Transverse colon (tissue), 4 donors: ENCODE measurements around the gene UBE2M. TPM values are rescaled to one million over a fixed set of nuclear protein-coding genes. Genes with fewer than 3 reads are reported as not detected.

ENCODE experiments used
- DNase-seq: peaks from one replicate; pipeline ENCODE4 v3.0.0-alpha.2; 2019
- H3K27ac ChIP-seq, 4 donors: fragments of 200-600 bp; sonication (generic); 2 replicates each; pipeline ENCODE4 v1.5.1; 2016 to 2018; ENCODE audit warnings: inconsistent platforms in 4 of 4
- H3K27me3 ChIP-seq: fragments of 200-600 bp; sonication (generic); 2 replicates; pipeline ENCODE4 v1.5.1; 2017; ENCODE audit warnings: inconsistent platforms
- H3K36me3 ChIP-seq, 4 donors: fragments of 200-600 bp; sonication (generic); 2 replicates each; pipeline ENCODE4 v1.5.1; 2017 to 2019; ENCODE audit warnings: inconsistent platforms in 4 of 4
- H3K4me1 ChIP-seq, 4 donors: fragments of 200-600 bp; sonication (generic); 2 replicates each; pipeline ENCODE4 v1.5.1; 2017 to 2020; ENCODE audit warnings: inconsistent platforms in 4 of 4
- H3K4me3 ChIP-seq, 4 donors: fragments of 200-600 bp; sonication (generic); 1 replicate in 1 of 4; 2 replicates in 3 of 4; pipeline versions ENCODE4 v1.5.1 to v1.6.1; 2017 to 2019; ENCODE audit warnings: inconsistent platforms in 4 of 4
- H3K9me3 ChIP-seq, 2 donors: fragments of 200-600 bp; sonication (generic); 2 replicates each; pipeline ENCODE4 v1.5.1; 2017 to 2019; ENCODE audit warnings: inconsistent platforms in 2 of 2
- EP300 ChIP-seq: sonication (generic); formaldehyde crosslinking; IDR thresholded peaks from one replicate; pipeline ENCODE4 v1.6.1; 2017; ENCODE audit warnings: antibody characterized with exemption, low read depth
- POLR2A ChIP-seq: fragments of 450-650 bp; IDR thresholded peaks from one replicate; pipeline ENCODE4 v1.6.1; 2016; ENCODE audit warnings: antibody characterized with exemption, mild to moderate bottlenecking, moderate library complexity
- POLR2AphosphoS5 ChIP-seq, 3 donors: sonication (generic); formaldehyde crosslinking; IDR thresholded peaks; one replicate each; pipeline ENCODE4 v1.6.1; 2016; ENCODE audit warnings: antibody characterized with exemption in 3 of 3
- WGBS, 2 donors: methylation state at CpG; one replicate each; pipeline ENCODE4 v1.1.5; 2018; ENCODE audit warnings: low coverage in 1 of 2; 5-methylcytosine and 5-hydroxymethylcytosine counted together
- in situ Hi-C, 4 donors: fragments of 200-750 bp; cut with MboI; loops; one replicate each; pipeline versions ENCODE4 v1.15.0 to v1.15.1; 2017; ENCODE audit warnings: low sequenced_read_pairs in 3 of 4, low pct_ligation_motif_present in 1 of 4, low pct_unique_long_range_greater_than_20kb in 1 of 4
- intact Hi-C: fragments of 100-400 bp; cut with DNase I; formaldehyde crosslinking; loops from one replicate; pipeline ENCODE4 v1.15.1; 2023; ENCODE audit warnings: low total_unique reads
- total RNA-seq, 4 donors: library from RNA; depleted of rRNA; stranded (reverse); fragments of >200 nt; gene quantifications; one replicate each; pipeline ENCODE4 v1.1.0, GENCODE V29; 2016
- TF ChIP-seq, protein P1 (sequence below), 5 experiments: fragments of 200-600 bp in 3 of 5; fragments of 450-650 bp in 2 of 5; sonication (generic) in 3 of 5; IDR thresholded peaks; 1 replicate in 2 of 5; 2 replicates in 3 of 5; pipeline ENCODE4 v1.5.1; 2016 to 2017; ENCODE audit warnings: antibody characterized with exemption in 5 of 5, inconsistent platforms in 3 of 5, mild to moderate bottlenecking in 2 of 5, moderate library complexity in 1 of 5

Gene UBE2M
- total RNA-seq, 4 donors from 2014 or later, result 24.2 to 56.9 (median 26.7) TPM

- in situ Hi-C loops, result no loop called here
- peak; percentile 7 for DNase-seq
- no peaks in the 10 kb centered on the region for H3K27me3 ChIP-seq
- TF ChIP-seq EP300 (no peak), POLR2A (no peak), POLR2AphosphoS5 (IDR thresholded peaks at IDR 0.05) (no peak)
- TF ChIP-seq, protein P1, sequence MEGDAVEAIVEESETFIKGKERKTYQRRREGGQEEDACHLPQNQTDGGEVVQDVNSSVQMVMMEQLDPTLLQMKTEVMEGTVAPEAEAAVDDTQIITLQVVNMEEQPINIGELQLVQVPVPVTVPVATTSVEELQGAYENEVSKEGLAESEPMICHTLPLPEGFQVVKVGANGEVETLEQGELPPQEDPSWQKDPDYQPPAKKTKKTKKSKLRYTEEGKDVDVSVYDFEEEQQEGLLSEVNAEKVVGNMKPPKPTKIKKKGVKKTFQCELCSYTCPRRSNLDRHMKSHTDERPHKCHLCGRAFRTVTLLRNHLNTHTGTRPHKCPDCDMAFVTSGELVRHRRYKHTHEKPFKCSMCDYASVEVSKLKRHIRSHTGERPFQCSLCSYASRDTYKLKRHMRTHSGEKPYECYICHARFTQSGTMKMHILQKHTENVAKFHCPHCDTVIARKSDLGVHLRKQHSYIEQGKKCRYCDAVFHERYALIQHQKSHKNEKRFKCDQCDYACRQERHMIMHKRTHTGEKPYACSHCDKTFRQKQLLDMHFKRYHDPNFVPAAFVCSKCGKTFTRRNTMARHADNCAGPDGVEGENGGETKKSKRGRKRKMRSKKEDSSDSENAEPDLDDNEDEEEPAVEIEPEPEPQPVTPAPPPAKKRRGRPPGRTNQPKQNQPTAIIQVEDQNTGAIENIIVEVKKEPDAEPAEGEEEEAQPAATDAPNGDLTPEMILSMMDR (IDR thresholded peaks at IDR 0.05), result no peak
- H3K4me1 ChIP-seq, result peaks cover 0 to 17% (median 14%) of the 10 kb centered on the region in 4 donors
- no peak overlapping the region for H3K4me3 ChIP-seq
- H3K36me3 ChIP-seq, result peaks cover 0 to 6% (median 0%) of the 10 kb centered on the region in 4 donors
- WGBS, 2 donors, result 88% methylated on average over 6 of the region's 6 CpGs; no CpG with 5 or more reads in 1 of the 2 donors
- H3K9me3 ChIP-seq, result no peaks in the 10 kb centered on the region
- no peak overlapping the region for H3K27ac ChIP-seq
- intact Hi-C loops, result no loop called here
These were observed 11.0 kb upstream of the UBE2M start for GRCh38 chr19:58569191-58569942.

DNA sequence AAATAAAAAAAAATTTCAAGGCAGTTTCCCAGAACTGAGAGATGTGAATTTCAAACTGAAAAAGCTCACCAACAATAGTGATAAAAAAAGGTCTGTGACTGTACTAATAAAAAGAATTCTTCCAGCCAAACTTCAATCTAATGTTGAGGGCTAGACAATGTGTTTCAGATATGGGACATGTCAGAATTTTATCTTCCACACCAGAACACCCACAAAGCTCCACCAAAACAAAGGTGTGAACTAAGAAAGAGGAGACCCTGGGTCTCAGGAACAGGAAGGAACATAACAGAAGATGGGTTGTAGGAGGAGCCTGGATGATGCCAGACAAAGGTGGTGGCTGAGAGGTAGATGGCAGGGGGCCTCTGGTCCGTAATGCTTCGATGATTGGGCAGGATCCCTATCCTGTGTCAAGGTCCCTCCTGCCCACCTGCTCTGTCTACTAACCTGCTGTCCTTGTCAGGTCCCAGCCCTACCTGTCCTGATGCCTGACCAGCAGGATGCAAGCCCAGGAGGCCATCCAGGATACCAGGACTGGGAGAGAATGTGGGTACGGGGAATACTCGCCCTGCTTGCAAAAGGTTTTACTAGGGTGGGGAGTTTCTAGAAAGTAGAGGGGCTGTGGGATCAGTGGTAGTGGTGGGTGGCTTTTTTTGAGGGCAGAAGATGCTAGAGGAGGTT lies 10.2 kb upstream of the UBE2M start:
- TF ChIP-seq POLR2AphosphoS5 (IDR thresholded peaks at IDR 0.05) (no peak), EP300 (no peak), POLR2A (no peak)
- TF ChIP-seq, protein P1 (IDR thresholded peaks at IDR 0.05), result no peak
- in situ Hi-C loops (no loop called here), intact Hi-C loops (no loop called here)
- H3K27me3 ChIP-seq, result no peaks in the 10 kb centered on the region
- H3K4me1 ChIP-seq, result peaks cover 0 to 11% (median 8%) of the 10 kb centered on the region in 4 donors
- no peak overlapping the region for H3K4me3 ChIP-seq
- no peaks in the 10 kb centered on the region for H3K9me3 ChIP-seq
- H3K27ac ChIP-seq, result no peak overlapping the region
- peak; percentile 4 for DNase-seq
- 83 to 90% methylated on average over 2 to 4 of the region's 4 CpGs for WGBS, 2 donors
- H3K36me3 ChIP-seq, result peaks cover 0 to 6% (median 0%) of the 10 kb centered on the region in 4 donors

DNA sequence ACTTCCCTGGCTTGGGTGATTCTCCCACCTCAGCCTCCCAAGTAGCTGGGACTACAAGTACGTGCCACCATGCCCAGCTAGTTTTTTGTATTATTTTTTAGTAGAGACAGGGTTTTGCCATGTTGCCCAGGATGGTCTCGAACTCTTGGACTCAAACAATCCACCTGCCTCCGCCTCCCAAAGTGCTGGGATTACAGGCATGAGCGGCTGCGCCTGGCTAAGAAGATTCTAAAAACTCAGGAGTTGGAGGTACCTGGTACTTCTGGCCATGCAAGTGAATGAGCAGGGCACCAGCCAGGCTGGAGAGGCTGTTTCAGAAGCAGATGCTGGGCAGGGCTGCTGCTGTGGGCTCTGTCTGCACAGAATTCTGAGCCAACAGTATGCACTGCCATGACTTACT lies 8.6 kb upstream of the UBE2M start:
- Histone ChIP-seq H3K27me3 (no peaks in the 10 kb centered on the region), H3K36me3 (peaks cover 0 to 6% (median 0%) of the 10 kb centered on the region in 4 donors), H3K9me3 (no peaks in the 10 kb centered on the region), H3K27ac (no peak overlapping the region), H3K4me1 (peaks cover 11 to 20% (median 18%) of the 10 kb centered on the region in 4 donors), H3K4me3 (no peak overlapping the region)
- TF ChIP-seq, protein P1 (IDR thresholded peaks at IDR 0.05), result no peak
- TF ChIP-seq POLR2AphosphoS5 (IDR thresholded peaks at IDR 0.05) (no peak), EP300 (no peak), POLR2A (no peak)
- 100% methylated on average over 5 of the region's 5 CpGs; no CpG with 5 or more reads in 1 of the 2 donors for whole genome bisulfite sequencing, 2 donors
- intact Hi-C loops, result no loop called here
- DNase-seq, result peak; percentile 3
- in situ Hi-C loops, result no loop called here

- no peaks in the 10 kb centered on the region for H3K27me3 ChIP-seq
- H3K4me1 ChIP-seq, result peaks cover 25 to 37% (median 29%) of the 10 kb centered on the region in 4 donors
- 69 to 86% methylated on average over 4 to 6 of the region's 6 CpGs for WGBS, 2 donors
- H3K9me3 ChIP-seq, result no peaks in the 10 kb centered on the region
- H3K27ac ChIP-seq, result no peak overlapping the region
- intact Hi-C loops (no loop called here), in situ Hi-C loops (no loop called here)
- H3K4me3 ChIP-seq, result no peak overlapping the region
- no peak for TF ChIP-seq POLR2AphosphoS5 (IDR thresholded peaks at IDR 0.05)
- TF ChIP-seq, protein P1 (IDR thresholded peaks at IDR 0.05), result no peak
- TF ChIP-seq EP300, result no peak
- no peak for TF ChIP-seq POLR2A
- no peaks in the 10 kb centered on the region for H3K36me3 ChIP-seq
- DNase-seq, result no peak
These were observed 5.4 kb upstream of the UBE2M start for GRCh38 chr19:58563823-58564222.
